ENCODE results near the gene PDGFA. TPM values are rescaled to one million over a fixed set of nuclear protein-coding genes. Genes with fewer than 3 reads are reported as not detected.

Gene PDGFA
- 10 to 100 TPM in 1 of 2 donors, 1 to 10 TPM in 1; 10.0 to 16.0 TPM for total RNA-seq

- Mint-ChIP-seq H3K4me3 (peak within 1 kb of the TSS; percentile 85 to 90), H3K27ac (no peak within 1 kb of the TSS), H3K9me3 (no peaks in the 10 kb centered on the region), H3K36me3 (ENCODE audit: insufficient read depth in 2 of 2) (no peaks in the 10 kb centered on the region), H3K4me1 (ENCODE audit: low read depth) (peaks cover 5% of the 10 kb centered on the region), H3K27me3 (ENCODE audit: low read depth) (peaks cover 18% of the 10 kb centered on the region)
- ATAC-seq (replicated peaks in 1 of 2), result peak; percentile 47 to 50
- DNase-seq, result peak; percentile 41 to 56
Measured at GRCh38 chr7:519484-520390, at the start of gene PDGFA. TSS of gene PDGFA (minus strand) at chr7:519846. CDS start at chr7:519001, 845 bp downstream.

DNA sequence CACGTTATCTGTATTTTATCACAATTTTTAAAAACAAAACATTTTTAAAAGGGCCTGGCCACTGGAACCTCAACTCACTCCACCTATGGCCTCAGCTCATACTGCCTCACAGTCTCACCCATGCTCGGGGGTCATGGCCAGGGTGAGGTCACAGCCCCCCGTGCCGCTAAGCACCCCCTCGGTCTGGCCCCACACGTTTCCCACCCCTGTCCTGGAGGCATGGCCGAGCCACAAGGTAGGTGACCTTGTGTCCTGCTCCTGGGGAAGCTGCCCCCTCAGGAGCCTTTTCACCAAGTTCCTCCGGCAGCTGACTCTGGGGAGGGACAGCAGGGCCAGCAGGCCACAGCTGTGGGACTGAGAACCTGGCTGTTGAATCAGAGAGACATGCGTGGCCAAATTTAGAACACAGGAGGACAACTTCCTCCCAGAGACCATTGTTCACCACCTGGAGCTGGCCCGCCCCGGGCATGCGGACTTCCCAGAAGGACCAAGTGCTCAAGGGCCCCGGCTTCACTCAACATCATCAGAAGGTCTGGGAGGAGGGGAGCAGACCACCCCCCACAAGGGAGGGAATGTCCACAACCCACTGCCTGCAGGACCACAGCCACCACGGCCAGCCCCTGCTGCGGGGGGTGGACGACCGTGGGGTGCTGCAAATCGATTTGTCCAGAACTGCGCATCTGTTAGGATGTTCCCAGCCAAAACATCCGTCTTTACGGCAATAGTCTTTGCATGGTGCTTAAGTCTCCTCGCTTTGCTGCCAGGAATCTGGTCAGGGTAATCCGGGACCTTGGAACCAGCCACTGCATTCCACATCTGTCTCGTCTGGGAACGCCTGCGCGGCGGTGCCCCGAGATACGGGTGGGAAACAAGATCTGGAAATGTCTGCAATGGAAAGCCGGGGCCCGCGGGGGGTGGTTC lies 48.6 kb upstream of the PDGFA start:
- Mint-ChIP-seq H3K9me3 (no peaks in the 10 kb centered on the region), H3K27me3 (ENCODE audit: low read depth) (no peaks in the 10 kb centered on the region), H3K36me3 (ENCODE audit: insufficient read depth in 2 of 2) (no peaks in the 10 kb centered on the region), H3K27ac (no peak overlapping the region), H3K4me3 (no peak overlapping the region), H3K4me1 (ENCODE audit: low read depth) (no peaks in the 10 kb centered on the region)
- ATAC-seq (replicated peaks in 1 of 2), result no peak
- DNase-seq, result no peak

DNA sequence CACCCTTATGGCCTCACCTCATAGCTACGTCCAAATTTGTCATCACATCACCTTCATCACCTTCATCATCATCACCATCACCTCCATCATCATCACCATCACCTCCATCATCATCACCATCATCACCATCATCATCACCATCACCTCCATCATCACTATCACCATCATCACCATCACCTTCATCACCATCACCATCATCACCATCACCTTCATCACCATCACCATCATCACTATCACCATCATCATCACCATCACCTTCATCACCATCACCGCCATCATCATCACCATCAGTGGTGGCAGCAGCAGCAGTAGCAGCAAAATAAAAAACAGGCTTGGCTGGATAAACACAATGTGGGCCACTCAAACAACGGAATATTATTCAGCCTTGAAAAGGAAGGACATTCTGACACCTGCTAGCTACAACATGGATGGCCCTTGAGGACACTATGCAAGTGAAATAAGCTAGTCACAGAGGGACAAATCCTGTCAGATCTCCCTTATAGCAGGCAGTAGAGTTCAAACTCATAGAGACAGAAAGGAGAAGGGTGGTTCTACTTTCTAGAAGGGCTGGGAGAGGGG lies 47.7 kb upstream of the PDGFA start:
- Mint-ChIP-seq H3K4me3 (no peak overlapping the region), H3K27ac (no peak overlapping the region), H3K9me3 (no peaks in the 10 kb centered on the region), H3K27me3 (ENCODE audit: low read depth) (no peaks in the 10 kb centered on the region), H3K36me3 (ENCODE audit: insufficient read depth in 2 of 2) (peaks cover 0 to 5% of the 10 kb centered on the region in 2 donors), H3K4me1 (ENCODE audit: low read depth) (peaks cover 5% of the 10 kb centered on the region)
- ATAC-seq (replicated peaks in 1 of 2) (no peak), DNase-seq (no peak)

DNA sequence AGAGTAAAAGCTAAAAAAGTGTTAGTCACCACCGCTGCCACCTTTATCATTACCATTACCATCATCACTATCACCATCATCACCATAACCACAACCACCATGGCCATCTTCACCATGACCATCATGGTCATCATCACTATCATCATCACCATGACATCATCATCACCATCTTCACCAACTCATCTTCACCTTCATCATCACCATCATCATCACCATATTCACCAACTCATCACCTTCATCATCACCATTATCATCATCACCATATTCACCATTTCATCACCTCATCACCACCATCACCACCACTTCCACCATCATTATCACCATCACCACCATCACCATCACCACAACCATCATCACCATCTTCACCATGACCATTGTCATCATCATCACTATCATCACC lies 46.5 kb upstream of the PDGFA start:
- Mint-ChIP-seq H3K9me3 (peaks cover 0 to under 1% of the 10 kb centered on the region in 2 donors), H3K27me3 (ENCODE audit: low read depth) (no peaks in the 10 kb centered on the region), H3K27ac (no peak overlapping the region), H3K4me3 (no peak overlapping the region), H3K36me3 (ENCODE audit: insufficient read depth in 2 of 2) (peaks cover under 1 to 8% of the 10 kb centered on the region in 2 donors), H3K4me1 (ENCODE audit: low read depth) (peaks cover 6% of the 10 kb centered on the region)
- DNase-seq (no peak), ATAC-seq (replicated peaks in 1 of 2) (no peak)

GRCh38 chr7:564176-564865 lies 44.7 kb upstream of the PDGFA start:
- Mint-ChIP-seq H3K27me3 (ENCODE audit: low read depth) (no peaks in the 10 kb centered on the region), H3K9me3 (peaks cover 0 to 2% of the 10 kb centered on the region in 2 donors), H3K36me3 (ENCODE audit: insufficient read depth in 2 of 2) (peaks cover 4 to 12% of the 10 kb centered on the region in 2 donors), H3K4me1 (ENCODE audit: low read depth) (peaks cover 6% of the 10 kb centered on the region), H3K4me3 (no peak overlapping the region), H3K27ac (no peak overlapping the region)
- no peak for DNase-seq
- no peak for ATAC-seq (replicated peaks in 1 of 2)

- no peak for ATAC-seq (replicated peaks in 1 of 2)
Measured at GRCh38 chr7:563629-564170, 44.1 kb upstream of the PDGFA start.

DNA sequence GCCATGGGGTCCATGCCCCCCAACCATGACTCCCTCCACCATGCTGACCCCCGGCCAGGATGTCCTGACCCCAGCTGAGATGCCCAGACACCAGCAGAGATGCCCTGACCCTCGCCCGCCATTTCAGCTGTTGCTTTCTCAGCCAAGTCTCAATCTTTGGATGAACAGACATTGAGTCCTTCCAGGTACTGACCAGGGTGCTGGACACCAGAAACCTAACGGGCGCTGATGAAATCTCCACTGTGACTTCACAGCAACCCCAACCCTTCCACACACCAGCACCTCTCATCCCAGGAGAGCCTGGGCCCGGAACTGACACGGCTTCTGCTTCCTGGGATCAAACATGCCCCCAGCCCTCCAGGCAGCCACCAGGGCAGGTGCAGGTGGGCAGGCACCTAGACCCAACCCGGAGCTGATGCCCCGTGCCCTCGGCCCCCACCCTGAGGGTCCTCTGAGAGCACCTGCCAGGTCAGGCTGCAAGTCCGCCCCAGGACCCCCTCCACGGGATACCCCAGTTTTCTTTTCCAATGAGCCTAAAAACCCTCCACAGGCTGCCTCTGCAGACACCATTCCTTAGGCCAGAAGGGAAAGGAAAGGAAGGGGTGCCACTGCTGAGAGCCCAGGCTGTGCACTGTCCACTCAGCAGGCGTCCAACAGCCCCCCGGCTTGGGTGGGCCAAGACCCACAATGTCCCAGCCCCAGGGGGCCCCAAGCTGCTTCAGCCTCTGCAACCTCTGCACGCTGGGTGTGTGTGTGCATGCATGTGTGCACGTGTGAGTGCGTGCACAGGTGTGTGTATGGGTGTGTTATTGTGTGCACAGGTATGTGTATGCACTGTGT lies 43.4 kb upstream of the PDGFA start:
- ATAC-seq (replicated peaks in 1 of 2) (no peak), DNase-seq (no peak)
- peaks cover 6% of the 10 kb centered on the region for H3K4me1 Mint-ChIP-seq (ENCODE audit: low read depth)
- H3K27ac Mint-ChIP-seq, result no peak overlapping the region
- H3K36me3 Mint-ChIP-seq (ENCODE audit: insufficient read depth in 2 of 2), result peaks cover 4 to 12% of the 10 kb centered on the region in 2 donors
- H3K27me3 Mint-ChIP-seq (ENCODE audit: low read depth), result no peaks in the 10 kb centered on the region
- H3K4me3 Mint-ChIP-seq, result no peak overlapping the region
- peaks cover 0 to 2% of the 10 kb centered on the region in 2 donors for H3K9me3 Mint-ChIP-seq

More at GRCh38 chr7:563629-564170, 44.1 kb upstream of the PDGFA start:
- H3K4me1 Mint-ChIP-seq (ENCODE audit: low read depth), result peaks cover 6% of the 10 kb centered on the region
- H3K4me3 Mint-ChIP-seq, result no peak overlapping the region
- H3K27ac Mint-ChIP-seq, result no peak overlapping the region
- no peaks in the 10 kb centered on the region for H3K27me3 Mint-ChIP-seq (ENCODE audit: low read depth)
- peaks cover 4 to 12% of the 10 kb centered on the region in 2 donors for H3K36me3 Mint-ChIP-seq (ENCODE audit: insufficient read depth in 2 of 2)
- H3K9me3 Mint-ChIP-seq, result peaks cover 0 to 2% of the 10 kb centered on the region in 2 donors
- DNase-seq, result no peak

DNA sequence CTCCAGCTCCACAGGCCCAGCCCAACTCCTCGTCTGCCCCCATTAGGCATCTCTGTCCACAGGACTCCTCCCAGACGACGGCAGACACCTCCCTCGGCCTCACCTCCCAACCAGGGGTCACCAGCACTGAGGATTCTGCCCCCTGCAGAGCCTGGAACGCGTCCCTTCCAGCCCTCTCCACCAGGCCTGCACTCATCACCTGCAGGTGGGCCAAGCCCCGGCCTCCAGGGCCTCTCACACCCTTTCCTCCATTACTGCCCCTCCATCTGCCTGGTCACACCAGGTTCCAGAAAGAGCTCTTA lies 42.7 kb upstream of the PDGFA start:
- no peak overlapping the region for H3K27ac Mint-ChIP-seq
- no peaks in the 10 kb centered on the region for H3K27me3 Mint-ChIP-seq (ENCODE audit: low read depth)
- no peak overlapping the region for H3K4me3 Mint-ChIP-seq
- H3K9me3 Mint-ChIP-seq, result peaks cover 0 to 2% of the 10 kb centered on the region in 2 donors
- peaks cover 4 to 12% of the 10 kb centered on the region in 2 donors for H3K36me3 Mint-ChIP-seq (ENCODE audit: insufficient read depth in 2 of 2)
- ATAC-seq (replicated peaks in 1 of 2) (no peak), DNase-seq (no peak)
- H3K4me1 Mint-ChIP-seq (ENCODE audit: low read depth), result peaks cover 6% of the 10 kb centered on the region

DNA sequence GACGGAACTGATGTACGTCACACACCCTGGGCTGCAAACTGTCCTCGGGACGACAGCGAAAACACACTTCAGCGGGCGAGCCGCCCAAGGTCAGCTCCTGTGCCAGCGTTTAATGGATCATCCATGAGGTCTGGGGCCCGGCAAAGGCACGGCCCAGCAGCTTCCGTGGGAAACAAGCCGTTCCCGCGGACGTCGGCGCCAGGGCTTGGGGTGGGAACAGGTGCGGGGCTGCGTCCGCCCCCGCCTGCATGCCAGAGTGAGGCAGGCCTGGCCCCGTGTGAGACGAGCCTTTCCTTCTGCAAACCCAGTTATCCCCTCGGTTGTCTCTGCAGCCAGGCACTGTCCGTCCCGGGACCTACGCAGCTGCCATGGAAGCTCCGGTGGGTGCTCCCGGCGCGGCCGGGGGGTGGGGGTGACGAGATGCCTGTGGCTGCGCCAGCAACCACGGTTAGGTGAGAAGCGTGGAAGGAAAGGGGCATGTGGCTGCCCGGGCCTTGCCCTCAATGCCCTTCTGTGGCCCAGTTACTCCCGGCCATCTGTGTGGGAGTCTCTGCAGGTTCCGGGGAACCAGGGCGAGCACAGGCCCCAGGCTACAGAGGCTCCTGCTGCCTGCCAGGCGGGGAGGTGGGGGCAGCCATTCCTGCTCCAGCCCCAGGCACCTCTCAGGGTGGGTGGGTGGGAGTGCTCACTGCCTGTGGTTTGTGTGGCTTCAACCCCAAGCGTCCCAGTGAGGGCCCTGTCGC lies 42.2 kb upstream of the PDGFA start:
- H3K27ac Mint-ChIP-seq, result no peak overlapping the region
- H3K27me3 Mint-ChIP-seq (ENCODE audit: low read depth), result no peaks in the 10 kb centered on the region
- DNase-seq (no peak), ATAC-seq (replicated peaks in 1 of 2) (no peak)
- peaks cover 4 to 12% of the 10 kb centered on the region in 2 donors for H3K36me3 Mint-ChIP-seq (ENCODE audit: insufficient read depth in 2 of 2)
- no peak overlapping the region for H3K4me3 Mint-ChIP-seq
- H3K4me1 Mint-ChIP-seq (ENCODE audit: low read depth), result peaks cover 6% of the 10 kb centered on the region
- H3K9me3 Mint-ChIP-seq, result peaks cover 0 to 2% of the 10 kb centered on the region in 2 donors

DNA sequence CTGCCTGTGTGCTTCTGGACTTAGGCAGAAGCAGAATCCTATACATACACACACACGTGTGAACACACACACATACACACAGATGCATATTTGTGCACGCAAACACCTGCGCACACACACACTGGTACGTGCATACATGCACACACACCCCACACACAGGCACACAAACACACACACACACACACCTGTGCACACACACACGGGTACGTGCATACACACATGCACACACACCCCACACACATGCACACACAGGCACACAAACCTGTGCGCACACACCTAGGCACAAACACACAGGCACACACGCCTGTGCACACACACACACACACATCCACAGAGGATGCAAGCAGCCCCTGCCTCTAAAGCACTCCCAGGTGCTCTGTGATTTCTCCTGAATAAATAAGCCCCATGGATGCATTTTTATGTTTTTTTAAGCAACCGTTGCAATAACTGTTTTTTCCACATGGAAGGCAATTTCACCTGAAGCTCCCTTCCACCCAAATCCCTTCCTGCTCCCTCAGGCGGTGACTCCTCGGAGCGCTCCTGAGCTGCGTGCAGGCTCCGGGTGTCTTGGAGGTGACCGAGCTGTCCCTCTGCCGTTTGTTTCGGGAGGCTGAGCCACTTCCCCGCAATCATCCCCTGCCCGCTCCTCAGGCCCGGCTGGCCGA lies 41.5 kb upstream of the PDGFA start:
- H3K4me3 Mint-ChIP-seq, result no peak overlapping the region
- H3K36me3 Mint-ChIP-seq (ENCODE audit: insufficient read depth in 2 of 2), result peaks cover 4 to 12% of the 10 kb centered on the region in 2 donors
- H3K4me1 Mint-ChIP-seq (ENCODE audit: low read depth), result peaks cover 6% of the 10 kb centered on the region
- no peaks in the 10 kb centered on the region for H3K27me3 Mint-ChIP-seq (ENCODE audit: low read depth)
- H3K27ac Mint-ChIP-seq, result no peak overlapping the region
- no peak for DNase-seq
- ATAC-seq (replicated peaks in 1 of 2), result no peak
- peaks cover 0 to 2% of the 10 kb centered on the region in 2 donors for H3K9me3 Mint-ChIP-seq

DNA sequence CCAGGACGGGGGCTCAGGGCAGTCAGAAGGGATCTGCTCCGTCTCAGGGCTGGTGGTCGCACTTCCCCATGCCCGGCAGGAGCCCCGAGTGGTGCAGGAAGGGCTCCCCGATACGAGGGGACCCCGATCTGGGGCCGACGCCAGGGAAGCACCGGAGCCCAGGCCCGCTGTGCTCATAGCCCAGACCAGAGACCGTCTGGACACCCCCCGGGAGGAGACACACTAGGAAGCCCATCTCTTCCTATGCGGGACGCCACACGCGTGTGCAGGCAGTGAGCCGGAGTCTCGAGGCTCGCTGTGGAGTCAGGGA lies 39.7 kb upstream of the PDGFA start:
- H3K4me1 Mint-ChIP-seq (ENCODE audit: low read depth), result peaks cover 6% of the 10 kb centered on the region
- ATAC-seq (replicated peaks in 1 of 2), result no peak
- no peak for DNase-seq
- H3K36me3 Mint-ChIP-seq (ENCODE audit: insufficient read depth in 2 of 2), result peaks cover 4 to 12% of the 10 kb centered on the region in 2 donors
- no peaks in the 10 kb centered on the region for H3K27me3 Mint-ChIP-seq (ENCODE audit: low read depth)
- H3K27ac Mint-ChIP-seq, result no peak overlapping the region
- H3K9me3 Mint-ChIP-seq, result peaks cover 0 to 2% of the 10 kb centered on the region in 2 donors
- no peak overlapping the region for H3K4me3 Mint-ChIP-seq

All from activated T-cell treated with anti-CD3 and anti-CD28 coated beads, Interleukin-2, amount 50 U/mL, for 72 hours (primary cell).